GM12875 (cell line): ENCODE results near the gene KIF21B.

ENCODE experiments used
- H3K4me3 ChIP-seq: one replicate; pipeline ENCODE4 v1.5.1; 2011; ENCODE audit warnings: low read depth, low read length, control low read depth
- TF ChIP-seq, protein P1 (sequence below): IDR thresholded peaks from 2 replicates; pipeline ENCODE4 v1.5.1; 2011; ENCODE audit warnings: low read depth, mild to moderate bottlenecking, control low read depth, inconsistent platforms, low read length, moderate library complexity, borderline replicate concordance; ENCODE audit not compliant: insufficient read depth

KIF21B gene

DNA sequence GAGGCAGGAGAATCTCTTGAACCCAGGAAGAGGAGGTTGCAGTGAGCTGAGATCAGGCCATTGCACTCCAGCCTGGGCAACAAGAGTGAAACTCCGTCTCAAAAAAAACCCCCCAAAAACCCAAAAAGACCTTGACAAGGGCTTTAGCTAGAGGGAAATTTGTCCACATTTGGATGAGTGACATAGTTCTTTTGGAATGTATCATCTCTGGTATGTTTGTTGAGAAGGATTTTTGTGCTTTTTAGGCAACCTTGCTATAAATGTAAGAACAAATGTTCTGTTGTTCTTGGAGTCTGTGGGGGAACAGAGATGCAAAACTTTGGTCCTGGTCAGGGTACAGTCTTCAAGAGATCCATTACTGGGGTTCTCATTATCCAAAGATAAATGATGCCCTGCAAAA is 99.9 kb downstream of the KIF21B start:
- H3K4me3 ChIP-seq, result no peak overlapping the region
- TF ChIP-seq, protein P1, sequence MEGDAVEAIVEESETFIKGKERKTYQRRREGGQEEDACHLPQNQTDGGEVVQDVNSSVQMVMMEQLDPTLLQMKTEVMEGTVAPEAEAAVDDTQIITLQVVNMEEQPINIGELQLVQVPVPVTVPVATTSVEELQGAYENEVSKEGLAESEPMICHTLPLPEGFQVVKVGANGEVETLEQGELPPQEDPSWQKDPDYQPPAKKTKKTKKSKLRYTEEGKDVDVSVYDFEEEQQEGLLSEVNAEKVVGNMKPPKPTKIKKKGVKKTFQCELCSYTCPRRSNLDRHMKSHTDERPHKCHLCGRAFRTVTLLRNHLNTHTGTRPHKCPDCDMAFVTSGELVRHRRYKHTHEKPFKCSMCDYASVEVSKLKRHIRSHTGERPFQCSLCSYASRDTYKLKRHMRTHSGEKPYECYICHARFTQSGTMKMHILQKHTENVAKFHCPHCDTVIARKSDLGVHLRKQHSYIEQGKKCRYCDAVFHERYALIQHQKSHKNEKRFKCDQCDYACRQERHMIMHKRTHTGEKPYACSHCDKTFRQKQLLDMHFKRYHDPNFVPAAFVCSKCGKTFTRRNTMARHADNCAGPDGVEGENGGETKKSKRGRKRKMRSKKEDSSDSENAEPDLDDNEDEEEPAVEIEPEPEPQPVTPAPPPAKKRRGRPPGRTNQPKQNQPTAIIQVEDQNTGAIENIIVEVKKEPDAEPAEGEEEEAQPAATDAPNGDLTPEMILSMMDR, result no peak

DNA sequence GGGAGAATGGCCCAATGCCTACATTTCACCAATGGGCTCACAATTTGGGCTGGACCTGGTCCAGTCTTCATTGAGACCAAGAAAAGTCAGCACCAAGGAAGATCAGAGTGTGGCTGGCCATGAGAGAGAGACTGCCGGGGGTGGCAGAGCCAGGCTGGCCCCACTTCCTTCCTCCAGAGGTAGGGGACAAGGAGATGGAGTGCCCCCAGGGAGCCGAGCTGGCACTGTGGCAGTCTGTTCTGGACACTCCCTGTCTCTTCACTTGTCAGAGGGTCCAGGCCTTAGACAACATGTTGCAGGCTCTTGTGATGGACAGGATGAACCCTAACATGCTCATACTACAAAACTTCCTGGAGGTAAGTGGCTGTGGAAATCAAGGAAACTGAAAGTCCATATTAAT is 101.1 kb downstream of the KIF21B start:
- H3K4me3 ChIP-seq, result no peak overlapping the region
- TF ChIP-seq, protein P1, result no peak

DNA sequence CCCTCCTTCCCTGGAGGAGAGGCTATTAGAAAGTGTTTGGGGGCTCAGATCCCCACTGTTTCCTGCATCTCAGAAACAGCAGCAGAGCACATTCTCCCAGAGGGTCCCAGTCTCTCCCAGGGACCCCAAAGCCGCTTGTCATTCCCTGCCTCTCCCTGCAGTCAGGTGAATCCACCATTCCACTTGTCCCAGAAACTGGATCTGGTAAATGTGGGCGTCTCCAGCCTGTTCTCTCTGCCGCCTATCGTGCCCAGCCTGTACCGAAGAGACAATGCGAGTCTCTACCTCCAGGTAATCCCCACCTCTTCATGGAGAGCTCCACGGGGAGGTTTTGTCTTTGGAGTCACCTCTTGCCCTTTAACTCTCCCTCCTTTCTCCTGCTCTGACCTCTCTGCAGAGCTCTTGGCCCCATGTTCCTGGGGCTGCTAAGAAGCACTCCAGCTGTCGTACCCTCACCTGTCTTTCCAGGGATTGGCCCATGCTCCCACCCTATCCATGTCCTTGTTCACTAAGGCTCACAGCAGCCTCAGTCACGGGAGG is 101.9 kb downstream of the KIF21B start:
- TF ChIP-seq, protein P1, result no peak
- H3K4me3 ChIP-seq, result no peak overlapping the region
